OCI-M1 (cell line): Measurements from ENCODE around the gene STAG2.

ENCODE experiments used
- DNase-seq: peaks from one replicate; lab custom pipeline; 2025; lab: John Stamatoyannopoulos, UW

STAG2 gene

DNA sequence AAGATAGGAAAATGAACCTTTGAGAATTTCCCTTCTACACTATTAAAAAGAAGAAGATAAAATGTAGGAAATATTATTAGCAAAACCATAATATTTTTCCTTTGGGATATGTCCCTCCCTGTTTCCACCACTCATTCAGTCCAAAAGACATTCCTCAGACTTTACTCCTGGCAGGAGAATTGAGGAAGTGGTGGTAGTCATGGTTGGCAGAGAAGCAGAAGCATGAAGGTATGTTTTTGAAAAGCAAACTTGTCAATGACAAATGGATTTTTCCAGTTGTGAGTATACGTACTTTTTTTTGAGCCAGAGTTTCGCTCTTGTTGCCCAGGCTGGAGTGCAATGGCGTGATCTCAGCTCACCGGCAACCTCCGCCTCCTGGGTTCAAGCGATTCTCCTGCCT lies 13.7 kb downstream of the STAG2 start:
- DNase-seq = no peak

DNA sequence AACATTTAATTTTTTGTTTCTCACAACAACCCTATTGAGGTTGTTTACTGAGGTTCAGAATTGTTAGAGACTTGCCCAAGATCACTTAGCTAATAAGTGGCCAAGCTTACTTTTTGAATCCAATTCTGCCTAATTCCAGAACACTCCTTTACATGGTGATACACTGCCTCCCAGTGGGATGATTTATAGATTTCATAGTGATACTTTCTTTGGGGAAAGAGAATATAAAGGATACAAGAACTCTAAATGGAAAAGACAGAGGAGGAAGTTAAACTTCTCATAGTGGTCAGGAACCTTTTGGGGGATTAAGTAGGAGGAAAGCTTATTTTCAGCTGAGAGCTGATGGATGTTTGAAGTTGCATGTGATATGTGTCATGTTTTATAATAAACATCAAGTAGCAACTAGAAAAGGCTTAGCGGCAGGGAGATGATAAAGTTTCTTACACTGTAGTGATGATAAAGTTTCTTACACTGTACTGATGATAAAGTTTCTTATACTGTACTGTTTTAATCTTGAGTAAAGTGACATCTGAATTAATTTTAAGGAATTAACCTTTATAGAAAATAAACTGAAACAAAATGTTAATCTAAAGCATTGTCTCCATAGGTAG lies 15.3 kb downstream of the STAG2 start:
- DNase-seq = peak; percentile 78

GRCh38 chrX:123983240-123983639 lies 21.7 kb downstream of the STAG2 start:
- no peak for DNase-seq

DNA sequence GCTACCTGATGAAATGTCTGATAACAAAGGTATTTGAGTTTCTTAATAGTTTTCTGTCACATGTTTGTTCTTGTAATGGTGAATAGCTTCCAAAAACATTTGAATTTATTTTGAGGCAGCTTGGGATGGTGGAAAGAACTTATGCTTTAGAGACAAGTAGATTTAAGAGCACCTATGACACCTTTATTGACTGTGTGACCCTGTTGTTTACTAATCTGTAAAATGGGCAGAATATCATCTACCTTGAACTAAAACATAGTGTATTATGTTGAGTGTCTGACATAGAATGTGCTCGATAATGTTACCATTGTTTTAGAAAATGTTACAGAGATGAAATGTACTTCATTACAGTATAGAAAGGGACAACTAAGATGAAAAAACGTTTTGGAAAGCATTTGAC lies 24.9 kb downstream of the STAG2 start:
- DNase-seq = no peak

- peak; percentile 43 for DNase-seq
Measured at GRCh38 chrX:123988423-123989111, 27.1 kb downstream of the STAG2 start.

DNA sequence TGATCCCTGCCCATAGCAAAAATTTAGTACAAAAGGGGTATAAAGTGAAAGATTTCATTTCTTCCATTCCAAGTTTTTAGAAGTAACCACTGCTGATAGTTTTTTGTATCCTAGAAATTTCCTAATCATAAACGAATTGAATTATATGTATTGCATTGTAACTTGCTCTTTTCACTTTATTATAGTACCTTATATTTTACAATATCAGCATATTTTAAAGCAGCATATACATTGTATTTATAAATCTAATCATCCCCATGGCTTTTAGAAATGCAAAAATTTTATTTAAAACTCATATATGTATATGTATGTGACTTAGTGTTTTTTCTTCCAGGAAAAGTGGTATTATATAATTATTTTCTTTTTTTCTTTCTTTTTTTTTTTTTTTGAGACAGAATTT lies 27.7 kb downstream of the STAG2 start:
- DNase-seq = no peak

GRCh38 chrX:123990169-123990568 lies 28.7 kb downstream of the STAG2 start:
- DNase-seq = no peak

DNA sequence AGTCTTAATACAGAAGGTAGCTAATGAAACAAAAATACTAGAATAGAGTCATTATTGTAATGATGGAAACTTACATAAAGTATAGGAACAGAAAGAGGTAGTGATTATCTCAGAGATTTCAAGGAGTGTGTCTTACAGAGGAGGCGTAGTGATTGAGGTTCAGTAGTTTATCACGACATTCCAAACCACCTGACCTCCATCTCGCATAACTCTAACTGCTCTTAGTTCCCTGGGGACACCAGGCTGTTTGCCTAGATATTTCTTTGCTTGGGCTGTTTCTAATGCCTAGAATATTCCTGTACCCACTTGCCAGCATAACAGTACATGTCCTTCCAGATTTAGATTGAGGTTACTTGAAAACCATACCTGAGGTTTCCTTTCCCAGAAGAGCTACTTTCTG lies 29.1 kb downstream of the STAG2 start:
- DNase-seq = no peak

- DNase-seq = no peak
Measured at GRCh38 chrX:123993326-123993725, 31.8 kb downstream of the STAG2 start.

GRCh38 chrX:123993904-123994635 lies 32.6 kb downstream of the STAG2 start:
- peak; percentile 38 for DNase-seq

DNA sequence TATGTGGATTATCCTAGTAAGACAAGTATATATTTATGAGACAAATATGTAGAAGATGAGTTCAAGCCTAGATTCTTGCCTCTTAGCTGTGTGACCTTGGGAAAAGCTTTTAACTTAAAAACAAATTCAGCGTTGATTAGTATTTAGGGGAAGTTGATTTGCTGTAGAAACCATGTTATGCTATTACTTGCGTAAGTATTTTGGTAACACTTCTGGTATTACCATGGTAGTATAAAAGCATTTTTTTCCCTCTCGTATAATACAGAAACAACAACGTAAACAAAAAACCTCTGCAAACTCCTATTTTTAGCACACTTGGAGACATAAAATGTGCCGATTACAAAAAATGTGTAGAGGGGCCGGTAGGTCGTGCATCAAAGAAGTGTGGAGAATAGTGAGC lies 33.2 kb downstream of the STAG2 start:
- no peak for DNase-seq

DNA sequence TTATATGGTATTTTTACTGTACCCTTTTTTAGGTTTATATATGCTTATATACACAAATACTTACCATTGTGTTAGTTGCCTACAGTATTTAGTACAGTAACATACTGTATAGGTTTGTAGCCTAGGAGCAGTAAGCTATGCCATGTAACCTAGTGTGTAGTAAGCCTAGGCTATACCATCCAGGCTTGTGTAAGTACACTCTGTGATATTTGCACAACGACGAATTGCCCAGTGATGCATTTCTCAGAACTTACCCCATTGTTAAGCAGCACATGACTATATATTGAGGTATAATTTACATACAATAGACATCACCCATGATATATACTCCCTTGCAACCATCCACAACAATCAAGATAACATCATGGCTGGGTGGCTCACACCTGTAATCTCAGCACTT lies 40.1 kb downstream of the STAG2 start:
- no peak for DNase-seq

GRCh38 chrX:124005228-124005627 lies 43.7 kb downstream of the STAG2 start:
- no peak for DNase-seq

DNA sequence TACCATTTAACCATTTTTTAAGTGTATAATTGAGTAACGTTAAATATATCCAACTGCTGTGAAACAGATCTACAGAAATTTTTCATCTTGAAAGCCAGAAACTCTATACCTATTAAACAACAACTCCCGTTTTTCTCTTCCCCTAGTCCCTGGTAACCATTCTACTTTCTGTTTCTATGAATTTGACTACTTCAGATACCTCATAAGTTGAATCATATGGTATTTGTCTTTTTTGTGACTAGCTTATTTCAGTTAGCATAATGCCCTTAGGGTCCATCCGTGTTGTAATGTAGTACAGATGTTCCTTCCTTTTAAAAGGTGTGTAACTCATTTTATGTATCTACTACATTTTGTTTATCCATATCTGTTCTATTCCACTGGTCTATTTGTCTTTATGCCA lies 48.7 kb downstream of the STAG2 start:
- DNase-seq = no peak

DNA sequence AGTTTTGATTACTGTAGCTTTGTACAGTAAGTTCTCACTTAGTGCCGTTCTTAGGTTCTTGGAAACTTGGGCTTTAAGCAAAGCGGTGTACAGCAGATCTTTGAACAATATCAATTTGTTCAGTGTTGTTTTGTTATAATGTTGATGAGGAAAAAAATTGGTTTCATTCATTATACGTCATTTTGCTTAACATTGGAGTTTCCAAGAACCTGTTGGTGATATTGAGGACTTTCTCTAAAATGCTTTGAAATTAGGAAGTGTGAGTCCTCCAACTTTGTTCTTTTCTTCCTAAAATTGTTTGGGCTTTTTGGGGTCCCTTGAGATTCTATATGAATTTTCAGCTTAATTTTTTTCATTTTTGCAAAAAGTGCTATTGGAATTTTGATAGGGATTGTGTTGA lies 49.1 kb downstream of the STAG2 start:
- DNase-seq = no peak

DNA sequence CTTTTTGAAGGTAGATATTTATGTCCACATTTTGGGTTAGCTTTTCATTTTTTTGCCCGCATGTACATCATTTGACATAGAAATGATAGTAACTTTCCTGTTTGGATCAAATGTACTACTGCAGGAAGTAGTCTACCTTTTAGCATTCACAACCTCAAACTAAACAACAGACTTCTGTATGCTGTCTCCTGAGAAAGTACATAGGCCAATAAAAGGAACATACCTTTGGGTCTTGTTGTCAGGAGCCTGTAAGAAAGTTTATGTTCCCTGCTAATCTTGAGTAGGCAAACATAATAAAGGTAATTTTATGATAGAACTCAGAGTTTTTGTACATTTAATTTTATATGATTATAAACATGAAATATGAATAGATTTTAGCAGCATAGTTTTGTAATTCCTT lies 54.2 kb downstream of the STAG2 start:
- DNase-seq = no peak

- DNase-seq = no peak
Measured at GRCh38 chrX:124016825-124017224, 55.3 kb downstream of the STAG2 start.

DNA sequence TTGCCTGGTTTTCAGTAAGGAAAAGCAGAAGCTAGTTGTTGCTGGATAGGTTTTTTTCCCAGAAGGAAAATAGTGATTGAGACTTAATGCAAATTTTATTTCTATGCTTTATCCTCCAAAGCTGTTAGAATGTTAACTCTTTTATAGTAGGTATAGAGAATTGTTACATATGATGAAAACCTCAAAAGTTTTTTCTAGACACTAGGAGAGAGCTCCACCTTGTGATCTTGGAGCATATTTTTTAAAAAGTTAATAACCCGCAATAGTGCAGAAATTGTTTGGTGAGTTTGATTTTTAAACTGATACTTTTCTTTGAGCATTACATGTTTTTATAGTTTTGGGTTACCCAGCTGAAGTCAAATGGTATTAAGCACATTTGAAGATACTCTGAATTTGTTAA lies 56.5 kb downstream of the STAG2 start:
- peak; percentile 20 for DNase-seq

- peak; percentile 4 for DNase-seq
Measured at GRCh38 chrX:124023838-124024238, 62.3 kb downstream of the STAG2 start.

DNA sequence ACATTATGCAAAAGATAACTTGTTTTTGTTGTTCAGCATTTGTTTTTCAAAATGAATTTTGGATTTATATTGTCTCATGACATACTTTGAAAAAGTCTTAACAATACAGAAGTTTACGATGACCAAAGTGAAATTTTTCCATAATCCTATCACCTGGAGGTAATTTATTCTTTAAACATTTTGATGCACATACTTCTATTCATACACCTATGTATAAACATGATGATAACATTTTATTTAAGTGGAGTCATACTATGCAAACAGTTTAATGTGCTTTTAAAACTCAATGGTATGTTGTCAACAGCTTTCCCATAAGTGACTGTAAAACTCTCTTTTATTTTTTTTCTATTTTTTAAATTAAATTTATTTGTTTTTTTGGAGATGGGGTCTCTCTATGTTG lies 65.0 kb downstream of the STAG2 start:
- no peak for DNase-seq

DNA sequence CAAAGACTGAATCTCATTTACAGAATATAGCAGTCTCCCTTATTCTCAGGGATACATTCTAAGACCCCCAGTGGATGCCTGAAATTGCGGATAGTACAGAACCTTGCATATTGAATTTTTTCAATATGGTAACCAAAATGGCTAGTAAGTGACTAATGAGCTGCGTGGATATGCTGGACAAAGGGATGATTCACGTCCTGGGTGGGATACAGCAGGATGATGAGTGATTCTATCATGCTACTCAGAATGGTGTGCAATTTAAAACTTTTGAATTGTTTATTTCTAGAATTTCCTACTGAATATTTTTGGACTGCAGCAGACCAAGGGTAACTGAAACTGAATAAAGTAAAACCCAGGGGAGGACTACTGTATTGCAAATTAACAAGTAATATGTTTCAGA lies 66.7 kb downstream of the STAG2 start:
- DNase-seq = no peak

DNA sequence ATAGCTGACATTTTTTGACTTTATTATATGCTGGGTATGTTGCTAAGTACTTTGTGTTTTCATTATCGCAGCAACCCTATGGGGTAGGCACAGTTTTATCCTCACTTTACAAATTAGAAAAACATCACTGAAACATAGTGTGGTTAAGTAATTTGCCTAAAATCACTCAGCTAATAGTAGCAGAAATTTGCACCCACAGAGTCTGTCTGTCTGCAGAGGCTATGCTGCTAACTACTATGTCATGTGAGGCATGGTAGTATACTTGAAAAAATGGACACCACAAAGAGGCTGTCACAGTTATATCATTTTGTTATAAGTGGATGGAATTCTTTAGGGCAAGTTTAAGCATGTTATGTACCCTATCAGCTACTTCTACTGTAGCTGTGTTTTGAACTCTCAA lies 69.0 kb downstream of the STAG2 start:
- DNase-seq = no peak

DNA sequence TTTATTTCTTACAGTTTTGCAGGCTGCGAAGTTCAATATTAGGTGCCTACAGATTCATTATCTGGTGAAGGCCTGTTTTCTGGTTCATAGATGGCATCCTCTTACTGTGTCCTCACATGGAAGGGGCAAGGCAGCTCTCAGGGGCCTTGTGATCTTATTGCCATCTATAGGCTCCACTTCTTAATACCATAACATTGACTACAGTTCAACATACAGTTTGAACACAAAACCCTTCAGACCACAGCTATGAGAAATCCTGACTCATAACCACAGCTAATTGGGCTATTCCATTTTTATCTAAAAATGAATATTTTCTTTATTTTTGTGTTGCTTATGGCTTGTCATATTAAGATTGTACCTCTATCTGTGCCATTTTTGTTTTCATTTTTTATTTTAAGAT lies 72.3 kb downstream of the STAG2 start:
- peak; percentile 5 for DNase-seq
